GM12892 (cell line): ENCODE data around the gene MCL1.

Source experiments
- POLR2A ChIP-seq: IDR thresholded peaks from 2 replicates; pipeline ENCODE4 v1.6.1; 2011; ENCODE audit warnings: low read depth, low read length, control low read depth
- POLR2AphosphoS5 ChIP-seq: IDR thresholded peaks from 2 replicates; pipeline ENCODE4 v1.6.1; 2011; ENCODE audit warnings: low read depth, low read length, control low read depth

DNA sequence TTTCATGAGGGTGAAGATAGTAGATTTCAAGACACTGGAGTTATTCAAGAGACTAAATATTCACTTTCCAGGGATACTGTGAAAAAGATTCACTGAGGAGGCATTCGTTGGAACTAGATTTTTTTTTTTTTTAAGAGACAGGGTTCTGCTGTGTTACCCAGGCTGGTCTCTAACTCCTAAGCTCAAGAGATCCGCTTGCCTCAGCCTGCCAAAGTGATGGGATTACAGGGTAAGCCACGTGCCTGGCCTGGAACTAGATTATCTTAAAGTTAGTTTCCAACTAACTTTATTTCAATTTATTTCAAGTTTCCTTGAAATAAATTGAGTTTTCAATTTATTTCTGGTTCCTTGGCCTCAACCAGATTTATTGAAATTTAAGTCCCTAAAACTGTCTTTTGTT, 24.3 kb upstream of the MCL1 start:
- TF ChIP-seq POLR2A (no peak), POLR2AphosphoS5 (no peak)
